SK-N-SH treated with all-trans-retinoic acid at 6 μM for 48 hours (cell line): Measurements from ENCODE around the gene RSPH4A.
"Not testable (repeated sequence)": the region's sequence is repeated elsewhere in the genome, so short reads cannot be mapped to it uniquely, and the experiment has no call there.

ENCODE experiments used
- ARNTL ChIP-seq: fragments of 450-650 bp; formaldehyde crosslinking; IDR thresholded peaks from 2 replicates; pipeline ENCODE4 v1.5.0; 2020; ENCODE audit warnings: low read depth, mild to moderate bottlenecking, moderate library complexity, borderline replicate concordance
- BACH2 ChIP-seq: fragments of 250-450 bp; sonication (Bioruptor Pico); IDR thresholded peaks from 2 replicates; pipeline ENCODE4 v1.9.0; 2021; ENCODE audit warnings: mild to moderate bottlenecking, borderline replicate concordance
- CSDC2 ChIP-seq: fragments of 250-450 bp; sonication (Bioruptor Pico); IDR thresholded peaks from 2 replicates; pipeline ENCODE4 v1.5.0; 2020; ENCODE audit warnings: mild to moderate bottlenecking, moderate library complexity
- GLIS3 ChIP-seq: fragments of 250-450 bp; sonication (Bioruptor Pico); IDR thresholded peaks from 2 replicates; pipeline ENCODE4 v1.5.0; 2020; ENCODE audit warnings: mild to moderate bottlenecking, moderate library complexity
- OSR1 ChIP-seq: fragments of 250-450 bp; sonication (Bioruptor Pico); IDR thresholded peaks from 2 replicates; pipeline ENCODE4 v1.8.0; 2022; ENCODE audit warnings: moderate library complexity, mild to moderate bottlenecking, inconsistent platforms
- RARB ChIP-seq: fragments of 250-450 bp; sonication (Bioruptor Pico); IDR thresholded peaks from 2 replicates; pipeline ENCODE4 v1.8.0; 2021; ENCODE audit warnings: mild to moderate bottlenecking, moderate library complexity
- SNAI2 ChIP-seq: fragments of 250-450 bp; sonication (Bioruptor Pico); IDR thresholded peaks from 2 replicates; pipeline ENCODE4 v1.5.0; 2020; ENCODE audit warnings: mild to moderate bottlenecking, moderate library complexity
- TOX ChIP-seq: fragments of 250-450 bp; sonication (Bioruptor Pico); IDR thresholded peaks from 2 replicates; pipeline ENCODE4 v1.8.0; 2021; ENCODE audit warnings: mild to moderate bottlenecking, moderate library complexity, borderline replicate concordance
- ZC3H10 ChIP-seq: fragments of 250-450 bp; sonication (Bioruptor Pico); IDR thresholded peaks from 2 replicates; pipeline ENCODE4 v1.5.1; 2021; ENCODE audit warnings: mild to moderate bottlenecking, moderate library complexity
- ZNF70 ChIP-seq: fragments of 450-650 bp; formaldehyde crosslinking; IDR thresholded peaks from 2 replicates; pipeline ENCODE4 v1.5.0; 2020; ENCODE audit warnings: mild to moderate bottlenecking, moderate library complexity
- TF ChIP-seq, protein P1 (sequence below): fragments of 250-450 bp; sonication (Bioruptor Pico); IDR thresholded peaks from 2 replicates; pipeline ENCODE4 v1.5.1; 2020; ENCODE audit warnings: low read depth, mild to moderate bottlenecking, moderate library complexity
- TF ChIP-seq, protein P2 (sequence below): fragments of 250-450 bp; sonication (Bioruptor Pico); IDR thresholded peaks from 2 replicates; pipeline ENCODE4 v1.8.0; 2020; ENCODE audit warnings: mild to moderate bottlenecking, moderate library complexity, borderline replicate concordance

DNA sequence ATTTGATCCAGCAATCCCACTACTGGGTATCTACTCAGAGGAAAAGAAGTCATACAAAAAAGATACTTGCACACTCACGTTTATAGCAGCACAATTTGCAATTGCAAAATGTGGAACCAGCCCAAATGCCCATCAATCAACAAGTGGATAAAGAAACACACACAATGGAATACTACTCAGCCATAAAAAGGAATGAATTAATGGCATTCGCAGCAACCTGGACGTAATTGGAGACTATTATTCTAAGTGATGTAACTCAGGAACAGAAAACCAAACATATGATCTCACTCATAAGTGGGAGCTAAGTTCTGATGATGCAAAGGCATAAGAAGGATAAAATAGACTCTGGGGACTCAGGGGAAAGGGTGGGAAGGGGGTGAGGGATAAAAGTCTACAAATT, 11.4 kb upstream of the RSPH4A start:
- not testable (repeated sequence) for TF ChIP-seq OSR1; BACH2; CSDC2 (CRISPR knock-in tag); ARNTL (CRISPR knock-in tag); ZC3H10 (CRISPR knock-in tag); RARB (CRISPR knock-in tag); GLIS3; TOX; SNAI2 (CRISPR knock-in tag); ZNF70 (CRISPR knock-in tag)
- TF ChIP-seq, protein P1, sequence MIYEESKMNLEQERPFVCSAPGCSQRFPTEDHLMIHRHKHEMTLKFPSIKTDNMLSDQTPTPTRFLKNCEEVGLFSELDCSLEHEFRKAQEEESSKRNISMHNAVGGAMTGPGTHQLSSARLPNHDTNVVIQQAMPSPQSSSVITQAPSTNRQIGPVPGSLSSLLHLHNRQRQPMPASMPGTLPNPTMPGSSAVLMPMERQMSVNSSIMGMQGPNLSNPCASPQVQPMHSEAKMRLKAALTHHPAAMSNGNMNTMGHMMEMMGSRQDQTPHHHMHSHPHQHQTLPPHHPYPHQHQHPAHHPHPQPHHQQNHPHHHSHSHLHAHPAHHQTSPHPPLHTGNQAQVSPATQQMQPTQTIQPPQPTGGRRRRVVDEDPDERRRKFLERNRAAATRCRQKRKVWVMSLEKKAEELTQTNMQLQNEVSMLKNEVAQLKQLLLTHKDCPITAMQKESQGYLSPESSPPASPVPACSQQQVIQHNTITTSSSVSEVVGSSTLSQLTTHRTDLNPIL: not testable (repeated sequence)
- TF ChIP-seq, protein P2, sequence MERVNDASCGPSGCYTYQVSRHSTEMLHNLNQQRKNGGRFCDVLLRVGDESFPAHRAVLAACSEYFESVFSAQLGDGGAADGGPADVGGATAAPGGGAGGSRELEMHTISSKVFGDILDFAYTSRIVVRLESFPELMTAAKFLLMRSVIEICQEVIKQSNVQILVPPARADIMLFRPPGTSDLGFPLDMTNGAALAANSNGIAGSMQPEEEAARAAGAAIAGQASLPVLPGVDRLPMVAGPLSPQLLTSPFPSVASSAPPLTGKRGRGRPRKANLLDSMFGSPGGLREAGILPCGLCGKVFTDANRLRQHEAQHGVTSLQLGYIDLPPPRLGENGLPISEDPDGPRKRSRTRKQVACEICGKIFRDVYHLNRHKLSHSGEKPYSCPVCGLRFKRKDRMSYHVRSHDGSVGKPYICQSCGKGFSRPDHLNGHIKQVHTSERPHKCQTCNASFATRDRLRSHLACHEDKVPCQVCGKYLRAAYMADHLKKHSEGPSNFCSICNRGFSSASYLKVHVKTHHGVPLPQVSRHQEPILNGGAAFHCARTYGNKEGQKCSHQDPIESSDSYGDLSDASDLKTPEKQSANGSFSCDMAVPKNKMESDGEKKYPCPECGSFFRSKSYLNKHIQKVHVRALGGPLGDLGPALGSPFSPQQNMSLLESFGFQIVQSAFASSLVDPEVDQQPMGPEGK: not testable (repeated sequence)
